ENCODE results near the gene BEND6.
"Not testable (repeated sequence)": the region's sequence is repeated elsewhere in the genome, so short reads cannot be mapped to it uniquely, and the experiment has no call there.

Gene BEND6

GRCh38 chr6:57044061-57044460 is 89.2 kb downstream of the BEND6 start:
- DNase-seq = not testable (repeated sequence)

- no peak for DNase-seq
These were observed 89.7 kb downstream of the BEND6 start for GRCh38 chr6:57044568-57044967.

- peak; percentile 85 for DNase-seq
These were observed 91.7 kb downstream of the BEND6 start, which contains the start of gene KIAA1586 for GRCh38 chr6:57046332-57047256. Gene KIAA1586 (plus strand): TSS chr6:57046693. CDS start chr6:57046756, 63 bp downstream.

- not testable (repeated sequence) for DNase-seq
These were observed 92.3 kb downstream of the BEND6 start for GRCh38 chr6:57047257-57047585.

GRCh38 chr6:57047859-57048258 is 93.0 kb downstream of the BEND6 start:
- not testable (repeated sequence) for DNase-seq

GRCh38 chr6:57048577-57048976 is 93.7 kb downstream of the BEND6 start:
- no peak for DNase-seq

- DNase-seq = no peak
These were observed 108.9 kb downstream of the BEND6 start for GRCh38 chr6:57063847-57064246.

GRCh38 chr6:57064809-57065208 is 109.9 kb downstream of the BEND6 start:
- no peak for DNase-seq

- no peak for DNase-seq
These were observed 113.2 kb downstream of the BEND6 start for GRCh38 chr6:57068061-57068460.

- no peak for DNase-seq
These were observed 114.3 kb downstream of the BEND6 start for GRCh38 chr6:57069228-57069627.

GRCh38 chr6:57069920-57070331 is 115.0 kb downstream of the BEND6 start:
- DNase-seq = no peak

GRCh38 chr6:57072108-57072507 is 117.2 kb downstream of the BEND6 start:
- no peak for DNase-seq

- DNase-seq = no peak
These were observed 119.5 kb downstream of the BEND6 start for GRCh38 chr6:57074383-57074782.

GRCh38 chr6:57075092-57075491 is 120.2 kb downstream of the BEND6 start:
- DNase-seq = no peak
